GM12892 (cell line): ENCODE results near the gene TMPRSS7.

Experiments
- DNase-seq: peaks from one replicate; pipeline ENCODE4 v3.0.0; 2011; ENCODE audit not compliant: insufficient read length
- FAIRE-seq: peaks from 2 replicates; lab custom pipeline; 2011; peaks lifted over from hg19 to GRCh38; lab: Jason Lieb, UNC
- POLR2A ChIP-seq: IDR thresholded peaks from 2 replicates; pipeline ENCODE4 v1.6.1; 2011; ENCODE audit warnings: low read depth, low read length, control low read depth
- POLR2AphosphoS5 ChIP-seq: IDR thresholded peaks from 2 replicates; pipeline ENCODE4 v1.6.1; 2011; ENCODE audit warnings: low read depth, low read length, control low read depth
- TAF1 ChIP-seq: IDR thresholded peaks from 2 replicates; pipeline ENCODE4 v1.6.1; 2011; ENCODE audit warnings: low read depth, mild to moderate bottlenecking, control low read depth, low read length, borderline replicate concordance

The TMPRSS7 gene

DNA sequence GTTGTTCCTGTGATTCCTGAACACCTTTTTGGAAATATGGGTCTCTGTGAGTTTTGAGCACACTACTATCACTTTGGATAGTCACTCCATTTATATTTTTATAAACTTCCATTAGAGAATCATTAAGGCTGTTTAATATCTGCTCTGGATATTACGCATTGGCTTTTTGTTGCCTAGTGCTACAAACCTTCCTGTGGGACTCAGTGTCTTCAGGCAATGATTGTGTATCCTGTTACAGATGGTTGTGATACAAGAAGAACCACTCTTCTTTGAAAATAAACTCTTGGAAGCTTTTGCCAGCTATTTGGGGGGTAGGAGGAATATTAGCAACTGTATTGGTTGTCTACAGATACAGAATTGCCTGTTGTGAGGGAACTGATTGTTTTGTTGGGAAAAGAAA, 82.9 kb downstream of the TMPRSS7 start:
- no peak for TF ChIP-seq TAF1
- TF ChIP-seq POLR2AphosphoS5 = no peak
- TF ChIP-seq POLR2A = no peak
- FAIRE-seq (no peak), DNase-seq (no peak)

DNA sequence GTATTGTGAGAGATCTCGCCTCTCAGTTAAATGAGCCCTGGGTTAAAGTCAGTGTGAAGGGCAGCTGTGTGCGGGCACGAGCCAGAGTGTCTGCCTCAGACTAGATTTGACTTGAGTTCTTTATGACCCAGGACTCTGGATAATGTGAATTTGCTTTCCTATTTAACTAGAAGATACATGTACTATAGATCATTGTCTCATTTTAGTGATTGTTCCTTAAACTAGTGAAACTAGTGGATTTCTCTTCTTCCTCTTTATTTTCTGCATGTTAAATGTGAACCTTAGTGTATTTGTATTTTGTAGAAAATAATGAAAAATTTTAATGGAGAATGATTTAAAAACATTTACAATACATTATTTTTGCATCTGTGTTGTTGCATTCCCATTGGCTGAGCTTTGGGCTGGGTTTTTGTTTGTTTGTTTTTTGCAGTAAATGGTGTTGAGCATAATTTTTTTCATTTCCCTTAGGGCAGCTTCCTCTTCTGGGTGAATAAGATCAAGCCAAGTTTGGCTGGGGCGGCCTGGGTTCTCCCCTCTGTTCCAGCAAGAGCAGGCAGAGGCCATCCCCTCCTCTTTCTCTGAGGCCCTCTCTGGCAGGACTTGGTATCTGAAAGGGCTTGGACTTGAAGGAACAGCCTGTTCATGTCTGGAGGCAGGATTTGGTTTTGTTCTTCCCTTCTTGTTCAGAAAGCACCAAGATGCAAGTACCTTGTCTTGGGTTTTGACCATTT, 83.5 kb downstream of the TMPRSS7 start:
- no peak for FAIRE-seq
- DNase-seq = no peak
- TF ChIP-seq POLR2A (no peak), POLR2AphosphoS5 (0 out of 2 replicates have a peak, but pooled peaks have one; percentile 3)

GRCh38 chr3:112119962-112120836, 85.7 kb downstream of the TMPRSS7 start:
- peak; percentile 97 for FAIRE-seq

DNA sequence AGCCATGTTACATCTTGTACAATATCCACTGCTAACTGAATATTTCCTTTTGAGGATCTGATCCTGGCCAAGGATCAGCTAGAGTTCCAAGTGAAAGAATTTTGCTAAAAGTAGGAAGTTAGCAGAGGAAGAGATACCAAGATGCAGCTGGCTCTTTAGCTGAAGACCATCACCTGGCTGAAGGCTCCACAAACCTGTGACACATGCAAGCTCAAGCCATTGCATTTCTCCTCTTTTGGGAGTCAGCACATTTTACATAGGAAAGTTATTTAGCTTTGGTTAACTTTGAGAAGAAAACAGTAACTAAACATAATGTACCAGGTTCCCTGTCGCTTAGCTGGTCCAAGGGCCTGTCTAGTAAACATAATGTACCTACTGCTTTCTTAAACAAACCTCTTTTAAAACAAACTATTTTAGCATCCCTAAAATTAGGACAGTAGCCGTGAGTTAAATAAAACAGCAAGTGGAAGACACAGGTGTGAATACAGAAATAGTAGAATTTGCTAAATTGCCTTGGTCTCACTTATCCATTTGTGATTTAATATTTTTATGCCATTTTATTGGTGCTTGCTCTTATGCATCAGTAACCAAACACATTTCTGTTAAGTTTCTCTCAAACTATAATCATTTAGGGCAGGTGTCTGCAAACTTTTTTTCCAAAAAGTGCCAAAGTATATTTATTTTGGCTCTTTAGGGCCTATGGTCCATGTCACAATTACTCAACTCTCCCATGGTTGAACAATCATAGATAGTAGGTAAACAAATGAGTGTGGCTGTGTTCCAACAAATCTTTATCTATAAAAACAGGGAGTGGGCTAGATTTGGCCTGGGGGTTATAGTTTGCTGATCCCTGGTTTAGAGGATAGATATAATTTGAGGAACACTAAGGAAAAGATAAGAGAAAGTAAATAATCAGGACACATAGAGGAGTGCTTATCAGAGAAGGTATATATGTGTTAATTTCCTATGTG, 87.3 kb downstream of the TMPRSS7 start:
- peak; percentile 79 for FAIRE-seq

More at GRCh38 chr3:112119962-112120836, 85.7 kb downstream of the TMPRSS7 start:
- no peak for DNase-seq
- no peak for TF ChIP-seq POLR2A
- TF ChIP-seq TAF1 = no peak
- TF ChIP-seq POLR2AphosphoS5 = 0 out of 2 replicates have a peak, but pooled peaks have one; percentile 31

DNA sequence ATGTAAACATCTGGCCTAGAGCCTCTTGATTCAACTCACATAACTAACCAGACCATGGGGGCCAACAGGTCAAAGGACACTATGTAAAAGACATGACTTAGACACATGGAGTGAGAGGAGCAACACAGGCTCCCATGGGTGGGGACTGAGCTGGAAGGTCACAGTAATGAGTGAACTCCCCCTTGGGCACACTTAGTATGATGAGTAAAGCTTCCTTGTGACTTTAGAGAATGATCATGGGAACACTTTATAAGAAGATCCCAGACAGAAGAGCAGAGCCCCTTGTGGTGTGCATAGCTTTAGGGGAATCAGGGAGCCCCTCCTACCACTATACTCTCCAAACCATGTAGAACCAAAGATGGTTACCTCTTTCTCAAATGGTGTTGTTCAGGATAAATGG, 88.3 kb downstream of the TMPRSS7 start:
- TF ChIP-seq POLR2AphosphoS5 = no peak
- no peak for TF ChIP-seq POLR2A
- no peak for TF ChIP-seq TAF1
- DNase-seq (no peak), FAIRE-seq (no peak)

More for the DNA sequence above, 87.3 kb downstream of the TMPRSS7 start:
- no peak for DNase-seq
- TF ChIP-seq POLR2A = no peak
- TF ChIP-seq POLR2AphosphoS5 = no peak
- TF ChIP-seq TAF1 = no peak

DNA sequence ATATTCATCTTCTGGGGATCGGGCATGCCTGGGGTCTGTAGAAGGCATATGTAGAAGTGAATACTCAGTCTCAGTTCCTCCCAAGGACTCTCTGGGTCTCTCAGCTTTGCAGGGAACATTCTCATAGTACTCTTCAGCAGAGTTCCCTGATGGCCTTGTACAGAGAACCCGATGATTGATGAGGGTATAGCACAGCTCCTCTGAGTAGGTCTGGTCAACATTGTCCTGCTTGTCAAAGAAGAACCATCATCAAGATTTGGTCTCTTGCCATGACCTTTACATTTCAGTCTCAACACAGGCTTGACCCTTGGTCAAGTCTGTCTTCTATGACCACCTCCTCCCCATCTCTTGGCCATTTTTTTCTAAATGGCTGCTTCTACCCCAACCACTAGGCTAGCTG, 89.0 kb downstream of the TMPRSS7 start:
- FAIRE-seq (peak; percentile 95), DNase-seq (no peak)
- TF ChIP-seq POLR2A (no peak), POLR2AphosphoS5 (no peak), TAF1 (no peak)

DNA sequence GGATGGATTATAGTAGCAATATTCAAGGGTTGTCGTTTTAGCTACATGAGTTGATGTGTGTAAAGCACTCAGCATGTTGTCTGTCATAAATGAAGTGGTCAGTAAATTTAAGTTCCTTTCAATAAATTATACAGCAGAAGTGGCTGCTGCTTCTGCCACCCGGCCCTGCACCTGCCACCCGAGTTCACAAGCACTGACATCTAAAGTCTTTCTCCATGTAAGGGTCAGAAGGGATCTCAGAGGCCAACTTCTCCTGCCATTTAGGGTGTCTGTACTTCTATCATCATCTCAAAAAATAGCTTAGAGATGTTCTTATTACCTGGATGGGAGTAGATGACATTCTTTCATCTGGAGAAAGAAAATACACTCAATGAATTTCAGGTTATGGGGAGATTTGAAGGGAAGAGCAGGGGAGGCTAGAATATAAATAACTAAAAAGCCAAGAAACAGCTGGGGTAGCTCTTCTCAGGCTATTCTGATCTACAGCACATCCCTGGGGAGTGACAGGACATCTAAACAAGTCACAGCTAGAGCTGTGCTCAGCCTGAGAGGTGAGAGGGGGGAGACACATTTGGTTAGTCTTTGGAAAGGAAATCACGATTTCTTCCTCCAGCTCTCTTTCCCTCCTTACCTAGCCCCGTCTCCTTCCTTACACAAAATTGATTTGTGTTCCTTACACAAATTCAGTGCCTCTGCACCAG, 90.5 kb downstream of the TMPRSS7 start:
- TF ChIP-seq POLR2A = no peak
- no peak for TF ChIP-seq TAF1
- no peak for TF ChIP-seq POLR2AphosphoS5
- FAIRE-seq (peak; percentile 48), DNase-seq (no peak)

- DNase-seq (no peak), FAIRE-seq (peak; percentile 56)
- no peak for TF ChIP-seq POLR2A
- no peak for TF ChIP-seq POLR2AphosphoS5
- no peak for TF ChIP-seq TAF1
These were observed 92.0 kb downstream of the TMPRSS7 start for GRCh38 chr3:112126511-112126911.

DNA sequence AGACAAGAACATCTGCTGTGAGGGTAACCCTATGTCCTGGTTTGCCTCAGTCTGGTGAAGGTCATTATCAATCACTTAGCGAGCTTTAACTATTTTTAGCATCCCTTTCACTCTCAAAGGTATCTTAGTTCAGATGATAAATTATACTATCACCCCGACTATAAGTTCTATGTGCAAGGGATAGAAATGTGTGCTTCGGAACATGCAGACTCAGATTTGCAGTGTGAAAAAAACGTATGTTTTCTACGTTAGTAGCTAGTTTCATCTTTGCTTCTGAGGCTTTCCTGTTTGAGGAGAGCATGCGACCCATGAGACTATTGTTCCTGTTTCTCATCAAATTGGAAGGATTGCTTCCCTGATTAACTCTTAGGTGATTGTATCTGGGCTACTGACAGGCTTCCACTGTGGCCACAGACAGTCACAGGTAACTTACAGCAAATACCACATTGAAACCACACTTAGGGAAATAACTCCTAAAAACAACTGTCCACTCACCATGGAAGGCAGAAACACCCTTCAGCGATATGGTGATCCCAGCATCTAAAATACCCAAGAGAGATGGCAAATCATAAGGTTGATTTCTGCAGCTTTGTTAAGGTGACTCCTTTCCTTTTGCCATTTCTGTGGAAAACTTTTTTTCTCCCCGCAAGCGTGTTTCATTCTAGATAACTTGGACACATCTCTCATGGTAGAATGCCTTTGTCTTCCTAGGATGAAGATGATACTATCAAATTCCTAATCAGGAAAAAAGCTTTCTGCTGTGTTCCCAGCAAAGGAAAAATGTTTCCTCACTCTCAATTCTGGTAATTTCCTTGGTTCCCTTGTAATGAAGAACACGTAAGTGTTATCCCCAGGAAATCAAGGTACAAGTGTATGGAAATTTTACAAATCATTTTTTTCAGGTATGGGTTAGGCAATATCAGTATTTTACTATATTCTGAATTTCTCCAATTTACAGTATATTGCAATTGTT, 93.3 kb downstream of the TMPRSS7 start:
- TF ChIP-seq POLR2AphosphoS5 (peak; percentile 68), POLR2A (no peak; the same call in 1 of the 2 replicates)
- FAIRE-seq = peak; percentile 90
- no peak for DNase-seq
